HG03432 (cell line): ENCODE data around the gene AHSA1.

ENCODE experiments used
- ATAC-seq: cut with Tn5 transposase; IDR thresholded peaks from one replicate; pipeline ENCODE4 v1.9.1; 2021; ENCODE audit warnings: mild to moderate bottlenecking, moderate library complexity; ENCODE audit not compliant: unreplicated experiment

The AHSA1 gene

GRCh38 chr14:77507762-77508161, 49.9 kb downstream of the AHSA1 start:
- ATAC-seq = no peak

GRCh38 chr14:77508249-77508648, 50.4 kb downstream of the AHSA1 start:
- no peak for ATAC-seq

GRCh38 chr14:77508876-77509275, 51.0 kb downstream of the AHSA1 start:
- ATAC-seq = no peak

- ATAC-seq = no peak
These were observed 51.5 kb downstream of the AHSA1 start for GRCh38 chr14:77509366-77509765.

- ATAC-seq = no peak
These were observed 53.7 kb downstream of the AHSA1 start for GRCh38 chr14:77511486-77512162.

- ATAC-seq = no peak
These were observed 58.2 kb downstream of the AHSA1 start for GRCh38 chr14:77516126-77516525.
